ENCODE data around the gene APBA3.

The APBA3 gene, protein sequence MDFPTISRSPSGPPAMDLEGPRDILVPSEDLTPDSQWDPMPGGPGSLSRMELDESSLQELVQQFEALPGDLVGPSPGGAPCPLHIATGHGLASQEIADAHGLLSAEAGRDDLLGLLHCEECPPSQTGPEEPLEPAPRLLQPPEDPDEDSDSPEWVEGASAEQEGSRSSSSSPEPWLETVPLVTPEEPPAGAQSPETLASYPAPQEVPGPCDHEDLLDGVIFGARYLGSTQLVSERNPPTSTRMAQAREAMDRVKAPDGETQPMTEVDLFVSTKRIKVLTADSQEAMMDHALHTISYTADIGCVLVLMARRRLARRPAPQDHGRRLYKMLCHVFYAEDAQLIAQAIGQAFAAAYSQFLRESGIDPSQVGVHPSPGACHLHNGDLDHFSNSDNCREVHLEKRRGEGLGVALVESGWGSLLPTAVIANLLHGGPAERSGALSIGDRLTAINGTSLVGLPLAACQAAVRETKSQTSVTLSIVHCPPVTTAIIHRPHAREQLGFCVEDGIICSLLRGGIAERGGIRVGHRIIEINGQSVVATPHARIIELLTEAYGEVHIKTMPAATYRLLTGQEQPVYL

GRCh38 chr19:3761382-3762129, at the start of gene APBA3:
APBA3 (minus strand) TSS chr19:3761692; CDS start chr19:3760264, 1,428 bp downstream.
- peak; percentile 94 for DNase-seq (ENCODE audit: low spot score)

DNA sequence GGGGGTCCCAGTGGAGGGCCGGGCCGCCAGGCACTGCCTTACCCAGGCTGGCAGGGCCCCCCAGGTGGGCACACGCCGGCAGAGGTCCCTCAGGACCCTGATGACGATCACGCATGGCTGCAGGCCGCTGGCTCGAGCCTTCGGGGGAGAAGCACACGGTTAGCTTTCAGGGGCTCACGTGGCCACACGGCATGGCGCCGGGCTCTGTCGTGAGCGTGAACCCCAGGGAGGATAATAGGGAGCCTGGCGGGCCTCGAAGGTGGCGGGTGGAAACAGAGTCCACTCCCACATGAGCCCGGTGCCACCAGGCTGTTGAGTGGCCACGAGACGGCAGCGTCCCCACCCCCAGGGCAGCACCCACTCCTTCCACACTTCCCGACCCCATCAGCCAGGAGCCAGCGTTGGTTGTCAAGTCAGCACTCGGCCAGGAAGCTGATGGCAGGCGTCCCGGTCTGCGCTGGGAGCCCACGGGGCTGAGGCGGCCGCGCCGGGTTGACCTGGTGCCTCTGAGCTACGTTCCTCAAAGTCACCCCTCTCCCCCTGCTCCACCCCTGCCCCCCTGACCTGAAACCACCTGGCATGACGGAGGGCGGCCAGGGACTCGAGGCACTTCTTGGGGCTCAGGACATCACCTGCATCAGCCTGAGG, 49.3 kb upstream of the APBA3 start:
- no peak for DNase-seq (ENCODE audit: low spot score)

GRCh38 chr19:3809881-3810707, 48.6 kb upstream of the APBA3 start:
- no peak for DNase-seq (ENCODE audit: low spot score)

GRCh38 chr19:3808420-3809143, 47.1 kb upstream of the APBA3 start:
- DNase-seq (ENCODE audit: low spot score): no peak

- no peak for DNase-seq (ENCODE audit: low spot score)
These were observed 46.3 kb upstream of the APBA3 start for GRCh38 chr19:3807574-3808354.

DNA sequence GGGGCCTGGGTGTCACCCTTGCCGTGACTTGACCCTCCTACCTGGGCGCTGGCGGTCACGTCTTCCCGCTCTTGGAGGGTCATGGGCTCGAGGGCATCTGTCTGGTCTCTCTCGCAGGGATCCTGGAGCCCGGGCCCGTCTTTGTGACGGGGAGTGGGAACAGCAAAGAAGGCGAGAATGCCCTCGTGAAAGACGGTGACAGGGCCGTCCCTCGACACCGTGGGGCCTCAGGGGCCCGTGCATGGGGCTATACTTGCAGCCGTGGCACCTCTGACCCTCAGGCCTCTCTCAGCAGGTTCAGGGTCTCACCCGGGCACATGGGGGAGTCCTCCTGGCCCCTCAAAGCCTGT, 45.6 kb upstream of the APBA3 start:
- DNase-seq (ENCODE audit: low spot score): no peak

DNA sequence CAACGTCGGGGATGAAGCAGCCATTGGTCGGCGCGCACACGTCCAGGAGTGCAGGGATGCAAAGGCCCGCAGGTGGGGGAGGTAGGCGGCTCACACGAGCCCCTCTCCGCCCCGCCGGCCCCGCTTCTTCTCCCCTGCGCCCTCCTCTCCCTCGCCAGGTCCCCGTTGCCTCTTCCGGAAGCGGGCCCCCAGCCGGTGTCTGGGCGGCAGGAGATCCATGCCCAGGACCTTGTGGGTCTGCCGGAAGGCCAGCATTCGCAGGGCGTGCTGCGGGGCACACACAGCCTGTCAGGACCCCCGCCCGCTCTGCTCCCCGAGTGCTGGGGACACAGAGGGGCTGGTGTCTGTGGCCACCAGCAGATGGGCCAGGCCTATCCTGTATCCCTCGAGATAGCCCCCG, 44.4 kb upstream of the APBA3 start:
- no peak for DNase-seq (ENCODE audit: low spot score)

DNA sequence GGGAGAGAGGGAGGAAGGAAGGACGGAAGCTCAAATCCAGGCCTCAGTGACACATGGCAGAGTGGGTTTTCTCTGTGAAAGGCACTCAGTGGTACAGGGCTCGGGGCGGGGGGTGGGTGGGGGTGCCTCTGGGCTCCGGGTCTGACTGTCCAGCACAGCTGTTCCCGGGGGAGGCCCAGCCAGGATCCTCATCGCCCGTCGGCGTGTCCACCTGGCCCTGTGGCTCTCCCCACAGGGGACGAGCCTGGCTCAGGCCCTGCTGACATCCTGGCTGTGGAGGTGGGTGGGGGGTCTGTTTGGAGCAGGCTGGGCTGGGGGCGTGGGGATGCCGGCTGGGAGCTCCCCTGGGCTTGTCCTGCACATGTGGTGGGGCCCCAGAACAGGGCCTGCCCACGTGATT, 42.9 kb upstream of the APBA3 start:
- DNase-seq (ENCODE audit: low spot score): no peak

DNA sequence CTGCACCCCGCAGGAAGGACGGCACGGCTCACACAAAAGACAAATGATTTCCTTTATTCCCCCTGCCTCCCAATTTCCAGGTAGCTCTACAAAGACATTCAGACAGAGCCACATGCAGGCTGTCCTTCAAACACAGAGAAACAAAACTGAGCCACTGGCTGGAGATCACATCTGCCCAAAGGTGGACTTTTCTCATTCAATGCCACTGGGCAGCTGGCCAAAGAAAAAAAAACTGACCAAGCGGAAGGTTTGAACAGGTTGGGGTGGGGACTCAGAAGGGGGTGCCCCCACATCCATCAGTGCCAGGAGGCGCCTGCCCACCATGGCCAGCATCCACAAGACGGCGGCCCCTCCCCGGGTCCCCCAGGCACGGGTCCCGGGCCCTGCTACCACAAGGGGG, 42.5 kb upstream of the APBA3 start:
- no peak for DNase-seq (ENCODE audit: low spot score)

DNA sequence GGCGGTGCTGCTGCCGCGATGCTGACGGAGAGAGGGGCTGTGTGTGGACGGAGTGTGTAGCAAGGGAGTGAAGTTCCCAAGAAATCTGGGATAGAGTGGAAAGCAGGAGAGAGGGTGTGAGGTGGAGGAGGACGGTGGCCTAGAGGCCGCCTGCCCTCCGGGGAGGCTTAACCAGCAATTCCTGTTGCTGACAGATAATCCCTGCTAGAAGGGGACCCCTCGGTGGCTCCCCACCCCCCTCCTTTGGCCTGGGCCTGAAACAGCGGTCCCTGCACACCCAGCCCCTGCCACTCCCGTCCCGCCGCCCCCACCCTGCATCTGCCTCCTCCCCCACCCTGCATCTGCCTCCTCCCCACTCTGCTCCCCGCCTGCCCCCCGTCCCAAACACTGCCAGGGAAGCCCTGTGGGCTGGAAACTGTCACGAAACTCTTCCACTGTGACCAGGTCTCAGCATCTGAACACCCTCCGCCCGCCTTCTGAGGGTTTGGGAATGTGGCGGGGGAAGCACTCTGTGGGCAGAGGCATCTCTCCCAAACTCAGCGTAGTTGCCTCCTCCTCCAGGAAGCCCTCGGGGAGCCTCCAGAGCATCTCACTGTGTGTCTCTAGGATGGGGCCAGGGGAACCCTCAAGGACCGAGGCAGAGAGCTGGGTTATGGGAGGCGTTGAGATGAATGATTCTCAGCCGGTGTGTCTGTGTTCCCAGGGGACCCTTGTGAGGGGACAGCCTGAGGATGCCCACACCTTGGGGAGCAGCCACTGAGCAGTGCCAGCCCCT, 41.8 kb upstream of the APBA3 start:
- DNase-seq (ENCODE audit: low spot score): no peak

GRCh38 chr19:3801412-3802096, 40.1 kb upstream of the APBA3 start:
- DNase-seq (ENCODE audit: low spot score): peak; percentile 64

- DNase-seq (ENCODE audit: low spot score): no peak
These were observed 39.5 kb upstream of the APBA3 start for GRCh38 chr19:3800996-3801395.

DNA sequence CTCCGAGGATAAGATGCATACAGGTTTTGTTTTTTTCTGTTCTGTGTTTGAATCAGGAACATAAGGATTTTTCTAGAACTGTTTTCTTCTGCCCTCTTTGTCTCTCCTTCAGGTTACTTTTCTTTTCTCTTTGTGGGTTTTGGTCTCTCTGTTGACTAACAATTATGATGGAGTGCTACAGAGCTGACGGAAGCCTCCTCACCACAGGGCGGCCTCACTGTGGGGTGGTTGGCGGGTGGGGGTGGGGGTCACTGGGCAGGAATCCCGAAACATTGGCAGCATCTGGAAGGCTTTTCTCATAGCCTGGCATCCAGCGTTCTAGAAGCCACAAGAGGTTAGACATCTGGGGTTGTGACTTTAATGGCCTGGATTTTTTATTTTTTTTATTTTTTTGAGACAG, 36.6 kb upstream of the APBA3 start:
- peak; percentile 53 for DNase-seq (ENCODE audit: low spot score)

GRCh38 chr19:3796358-3796757, 34.9 kb upstream of the APBA3 start:
- no peak for DNase-seq (ENCODE audit: low spot score)

GRCh38 chr19:3793799-3794198, 32.3 kb upstream of the APBA3 start:
- no peak for DNase-seq (ENCODE audit: low spot score)

- DNase-seq (ENCODE audit: low spot score): no peak
These were observed 30.6 kb upstream of the APBA3 start for GRCh38 chr19:3792114-3792513.

DNA sequence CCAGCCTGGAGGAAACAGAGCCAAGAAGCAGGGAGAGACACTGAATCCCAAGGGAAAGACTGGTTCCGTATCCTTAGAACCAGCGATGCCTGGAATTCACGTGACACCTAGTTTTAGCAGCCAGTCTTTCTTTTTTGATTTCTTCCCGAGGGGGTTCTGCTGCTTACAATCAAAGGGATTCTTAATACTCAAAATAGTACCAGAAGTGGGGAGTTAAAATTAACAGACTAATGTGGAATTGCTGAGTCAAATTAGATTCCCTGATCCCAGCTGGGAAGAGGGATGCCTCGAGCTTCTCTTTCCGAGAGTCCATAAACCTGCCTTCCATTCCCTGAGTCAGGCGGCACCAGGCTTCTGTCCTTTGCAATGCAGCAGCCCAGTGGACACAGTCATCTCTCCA, 29.4 kb upstream of the APBA3 start:
- DNase-seq (ENCODE audit: low spot score): no peak

GRCh38 chr19:3790209-3790734, 28.8 kb upstream of the APBA3 start:
- DNase-seq (ENCODE audit: low spot score): no peak
